ENCODE measurements around the gene RNASEH1.
"Not testable (repeated sequence)": the region's sequence is repeated elsewhere in the genome, so short reads cannot be mapped to it uniquely, and the experiment has no call there.

RNASEH1 gene

DNA sequence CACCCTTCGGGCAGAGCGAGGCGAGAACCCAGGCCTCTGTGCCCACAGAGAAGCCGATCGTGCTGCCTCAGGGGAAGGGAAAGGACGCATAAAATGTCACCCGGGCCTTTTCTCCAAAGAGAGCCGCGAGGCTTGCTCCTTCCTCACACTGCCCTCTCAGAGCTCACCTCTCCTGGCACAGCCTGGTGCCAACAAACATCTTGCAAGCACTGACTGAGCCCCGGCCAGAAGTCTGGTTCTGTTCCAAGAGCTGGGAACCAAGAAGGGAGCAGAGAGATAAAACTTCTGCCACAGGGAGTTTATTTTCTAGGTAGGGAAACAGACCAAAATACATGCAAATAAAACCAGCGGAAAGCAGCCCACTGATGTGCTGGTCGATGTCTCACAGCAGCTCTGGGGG, 25.2 kb downstream of the RNASEH1 start:
- Mint-ChIP-seq H3K4me1 (ENCODE audit: low read depth in 2 of 2) (no peaks in the 10 kb centered on the region), H3K4me3 (no peak overlapping the region), H3K27ac (no peak overlapping the region), H3K36me3 (ENCODE audit: insufficient read depth) (peaks cover 6% of the 10 kb centered on the region), H3K9me3 (no peaks in the 10 kb centered on the region), H3K27me3 (no peaks in the 10 kb centered on the region)
- no peak for DNase-seq
- no peak for ATAC-seq (replicated peaks)

- Mint-ChIP-seq H3K36me3 (ENCODE audit: insufficient read depth) (no peaks in the 10 kb centered on the region), H3K4me1 (ENCODE audit: low read depth in 2 of 2) (no peaks in the 10 kb centered on the region), H3K27me3 (no peaks in the 10 kb centered on the region), H3K9me3 (no peaks in the 10 kb centered on the region), H3K27ac (no peak overlapping the region), H3K4me3 (no peak overlapping the region)
- DNase-seq (no peak), ATAC-seq (replicated peaks) (no peak)
These were observed 28.7 kb downstream of the RNASEH1 start for GRCh38 chr2:3529316-3530025.

- Mint-ChIP-seq H3K9me3 (no peaks in the 10 kb centered on the region), H3K4me3 (no peak overlapping the region), H3K36me3 (ENCODE audit: insufficient read depth) (no peaks in the 10 kb centered on the region), H3K27me3 (no peaks in the 10 kb centered on the region), H3K4me1 (ENCODE audit: low read depth in 2 of 2) (no peaks in the 10 kb centered on the region), H3K27ac (no peak overlapping the region)
- ATAC-seq (replicated peaks): no peak
- DNase-seq: no peak
These were observed 30.0 kb downstream of the RNASEH1 start for GRCh38 chr2:3527886-3528785.

DNA sequence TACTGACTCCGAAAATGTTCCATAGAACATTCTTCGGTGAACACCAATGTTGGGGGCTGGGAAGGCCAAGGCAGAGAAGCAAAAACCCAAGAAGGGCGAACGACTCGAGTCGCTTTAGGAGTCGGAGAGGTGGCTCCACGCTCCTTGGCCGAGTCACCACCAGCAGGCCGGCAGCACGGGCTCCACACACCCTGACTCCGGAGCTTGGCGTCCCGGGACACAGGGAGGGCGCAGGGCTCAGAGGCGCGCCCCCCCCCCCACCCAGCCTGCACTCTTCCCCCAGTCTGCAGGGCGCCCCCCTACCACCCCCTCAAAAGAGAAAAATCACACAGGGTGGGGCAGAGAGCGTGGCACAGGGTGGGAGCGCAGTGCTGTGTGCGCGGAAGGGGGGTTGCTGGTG, 31.3 kb downstream of the RNASEH1 start:
- Mint-ChIP-seq H3K4me1 (ENCODE audit: low read depth in 2 of 2) (peaks cover under 1 to 1% of the 10 kb centered on the region in 2 donors), H3K36me3 (ENCODE audit: insufficient read depth) (no peaks in the 10 kb centered on the region), H3K4me3 (no peak overlapping the region), H3K27me3 (no peaks in the 10 kb centered on the region), H3K27ac (no peak overlapping the region), H3K9me3 (no peaks in the 10 kb centered on the region)
- DNase-seq (no peak), ATAC-seq (replicated peaks) (no peak)

- Mint-ChIP-seq H3K27me3 (no peaks in the 10 kb centered on the region), H3K4me1 (ENCODE audit: low read depth in 2 of 2) (peaks cover 19 to 22% of the 10 kb centered on the region in 2 donors), H3K9me3 (no peaks in the 10 kb centered on the region), H3K36me3 (ENCODE audit: insufficient read depth) (peaks cover 12% of the 10 kb centered on the region), H3K27ac (no peak overlapping the region), H3K4me3 (no peak overlapping the region)
- ATAC-seq (replicated peaks): no peak
- DNase-seq: no peak
These were observed 34.5 kb downstream of the RNASEH1 start for GRCh38 chr2:3523551-3524041.

DNA sequence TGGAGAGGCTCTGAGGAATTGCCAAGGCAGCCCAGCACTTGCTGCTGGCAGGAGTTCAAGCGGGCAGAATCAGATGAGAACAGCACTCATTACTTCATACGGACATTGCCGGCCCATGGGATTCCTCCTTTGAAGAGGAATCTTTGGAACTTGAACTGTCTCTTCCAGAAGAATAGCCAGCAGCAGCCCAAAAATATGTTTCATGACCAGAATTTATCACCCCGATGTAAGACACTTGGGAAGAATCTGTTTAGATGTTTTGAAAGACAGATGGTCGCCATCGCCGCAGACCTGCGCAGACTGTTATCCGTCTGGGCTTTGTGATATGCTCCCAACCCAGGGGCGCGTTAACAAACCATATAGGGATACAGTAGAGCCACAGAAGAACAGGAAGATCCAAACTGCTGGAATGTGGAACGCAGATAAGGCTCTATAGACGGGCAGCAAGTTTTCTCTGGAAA, 35.1 kb downstream of the RNASEH1 start:
- DNase-seq (no peak), ATAC-seq (replicated peaks) (no peak)
- Mint-ChIP-seq H3K4me3 (no peak overlapping the region), H3K9me3 (no peaks in the 10 kb centered on the region), H3K4me1 (ENCODE audit: low read depth in 2 of 2) (peaks cover 19 to 22% of the 10 kb centered on the region in 2 donors), H3K27ac (no peak overlapping the region), H3K36me3 (ENCODE audit: insufficient read depth) (peaks cover 18% of the 10 kb centered on the region), H3K27me3 (no peaks in the 10 kb centered on the region)

GRCh38 chr2:3520591-3520990, 37.5 kb downstream of the RNASEH1 start:
- Mint-ChIP-seq H3K4me1 (ENCODE audit: low read depth in 2 of 2) (peaks cover 19 to 22% of the 10 kb centered on the region in 2 donors), H3K27me3 (no peaks in the 10 kb centered on the region), H3K9me3 (no peaks in the 10 kb centered on the region), H3K27ac (peak overlapping the region in 1 of 2 donors; percentile 95), H3K4me3 (peak overlapping the region; percentile 89 to 90), H3K36me3 (ENCODE audit: insufficient read depth) (peaks cover 27% of the 10 kb centered on the region)
- ATAC-seq (replicated peaks): no peak
- no peak for DNase-seq

DNA sequence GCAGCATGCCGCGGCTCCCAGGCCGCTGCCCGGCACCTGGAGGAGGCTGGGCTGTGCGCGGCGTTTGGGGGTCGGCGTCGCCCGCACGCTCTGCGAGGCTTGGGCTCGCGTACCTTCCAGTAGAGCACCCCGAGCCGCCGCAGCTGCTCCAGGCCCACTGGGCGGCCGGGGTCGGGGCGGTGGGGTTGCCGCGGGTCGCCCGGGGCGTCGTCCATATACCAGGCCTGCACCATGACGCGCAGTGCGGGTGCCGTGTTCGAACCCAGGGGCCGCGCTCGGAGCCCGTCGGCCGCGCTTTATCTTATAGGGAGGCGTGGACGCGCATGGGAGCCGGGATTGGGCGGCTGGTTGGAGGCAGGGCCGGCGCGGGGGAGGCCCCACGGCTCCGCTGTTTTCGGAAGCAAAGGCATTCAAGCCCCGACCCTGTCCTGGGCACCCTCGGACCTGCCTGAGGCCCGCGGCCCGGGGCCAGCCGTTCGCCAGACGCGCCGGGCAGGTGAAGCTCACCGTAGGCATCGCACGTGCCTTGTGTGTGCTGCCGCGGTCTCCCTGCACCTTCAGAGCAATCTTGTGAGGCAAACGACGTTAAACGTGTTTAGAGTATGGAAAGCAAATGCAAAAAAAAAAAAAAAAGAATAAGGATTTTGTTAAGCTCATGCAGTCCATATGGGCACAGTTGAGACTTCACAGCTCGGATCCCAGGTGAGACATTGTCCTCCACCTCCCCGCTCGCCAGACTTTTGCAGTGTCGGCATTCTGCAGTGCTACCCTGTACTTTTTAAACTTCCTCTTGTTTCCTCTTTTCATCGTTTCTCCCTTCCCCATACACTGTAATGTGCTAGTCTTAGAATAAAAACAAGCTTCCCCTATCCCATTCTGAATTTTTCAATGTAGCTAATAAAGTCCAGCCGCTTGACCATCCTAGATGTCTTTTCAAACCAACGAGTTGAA, 38.6 kb downstream of the RNASEH1 start, which contains the start of gene ADI1:
ADI1 (minus strand) TSS at position 277 of the 951 bp plus-strand sequence; CDS start at position 233, 44 bp downstream.
- Mint-ChIP-seq H3K4me3 (peak within 1 kb of the TSS; percentile 89 to 90), H3K9me3 (no peaks in the 10 kb centered on the region), H3K36me3 (ENCODE audit: insufficient read depth) (peaks cover 28% of the 10 kb centered on the region), H3K27me3 (no peaks in the 10 kb centered on the region), H3K4me1 (ENCODE audit: low read depth in 2 of 2) (peaks cover 19 to 22% of the 10 kb centered on the region in 2 donors), H3K27ac (peak within 1 kb of the TSS; percentile 95 to 96)
- ATAC-seq (replicated peaks): peak; percentile 58
- DNase-seq: peak; percentile 65

- Mint-ChIP-seq H3K4me1 (ENCODE audit: low read depth in 2 of 2) (peaks cover 19 to 22% of the 10 kb centered on the region in 2 donors), H3K27me3 (no peaks in the 10 kb centered on the region), H3K36me3 (ENCODE audit: insufficient read depth) (peaks cover 31% of the 10 kb centered on the region), H3K27ac (peak overlapping the region; percentile 95 to 96), H3K4me3 (peak overlapping the region; percentile 89 to 90), H3K9me3 (no peaks in the 10 kb centered on the region)
- ATAC-seq (replicated peaks) (peak; percentile 69), DNase-seq (peak; percentile 96 to 98 (median 97))
These were observed 39.5 kb downstream of the RNASEH1 start for GRCh38 chr2:3518496-3519254.

- Mint-ChIP-seq H3K4me3 (peak overlapping the region; percentile 89 to 90), H3K27ac (peak overlapping the region; percentile 95 to 96), H3K4me1 (ENCODE audit: low read depth in 2 of 2) (peaks cover 19 to 22% of the 10 kb centered on the region in 2 donors), H3K27me3 (no peaks in the 10 kb centered on the region), H3K36me3 (ENCODE audit: insufficient read depth) (peaks cover 34% of the 10 kb centered on the region), H3K9me3 (no peaks in the 10 kb centered on the region)
- ATAC-seq (replicated peaks) (no peak), DNase-seq (no peak)
These were observed 40.1 kb downstream of the RNASEH1 start for GRCh38 chr2:3517948-3518495.

DNA sequence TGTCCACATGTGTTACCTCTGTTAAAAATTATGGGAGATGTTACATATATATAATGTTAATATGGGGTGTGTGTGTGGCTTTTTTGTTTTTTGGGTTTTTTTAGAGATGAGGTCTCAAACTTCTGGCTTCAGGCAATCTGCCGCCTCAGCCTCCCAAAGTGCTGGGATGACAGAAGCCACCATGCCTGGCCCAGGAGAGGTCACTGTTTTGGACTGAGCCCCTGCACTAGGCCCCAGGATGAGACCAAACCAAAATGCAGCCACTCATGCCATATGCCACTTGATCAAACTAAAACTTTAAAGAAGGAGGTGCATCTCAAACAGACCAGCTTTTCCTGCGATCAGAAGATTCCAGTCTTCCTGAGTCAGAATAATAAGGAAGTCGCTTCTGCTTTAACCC, 41.3 kb downstream of the RNASEH1 start:
- Mint-ChIP-seq H3K27me3 (no peaks in the 10 kb centered on the region), H3K9me3 (no peaks in the 10 kb centered on the region), H3K36me3 (ENCODE audit: insufficient read depth) (peaks cover 34% of the 10 kb centered on the region), H3K4me1 (ENCODE audit: low read depth in 2 of 2) (peaks cover 17 to 21% of the 10 kb centered on the region in 2 donors), H3K27ac (no peak overlapping the region), H3K4me3 (no peak overlapping the region)
- DNase-seq (no peak), ATAC-seq (replicated peaks) (no peak)

DNA sequence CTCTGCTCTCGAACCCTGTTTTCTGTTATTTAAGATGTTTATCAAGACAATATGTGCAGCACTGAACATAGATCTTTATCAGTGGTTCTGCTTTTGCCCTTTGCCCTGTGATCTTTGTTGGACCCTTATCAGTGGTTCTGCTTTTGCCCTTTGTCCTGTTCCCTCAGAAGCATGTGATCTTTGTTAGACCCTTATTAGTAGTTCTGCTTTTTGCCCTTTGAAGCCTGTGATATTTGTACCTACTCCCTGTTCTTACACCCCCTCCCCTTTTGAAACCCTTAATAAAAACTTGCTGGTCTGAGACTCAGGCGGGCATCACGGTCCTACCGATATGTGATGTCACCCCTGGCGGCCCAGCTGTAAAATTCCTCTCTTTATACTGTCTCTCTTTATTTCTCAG, 42.7 kb downstream of the RNASEH1 start:
- ATAC-seq (replicated peaks); H3K9me3 Mint-ChIP-seq; H3K27me3 Mint-ChIP-seq; H3K4me1 Mint-ChIP-seq (ENCODE audit: low read depth in 2 of 2); H3K4me3 Mint-ChIP-seq; DNase-seq: not testable (repeated sequence)
- peak overlapping the region in 1 of 2 donors; percentile 19 for H3K27ac Mint-ChIP-seq
- H3K36me3 Mint-ChIP-seq (ENCODE audit: insufficient read depth): peaks cover 40% of the 10 kb centered on the region

All from effector memory CD8-positive, alpha-beta T cell (primary cell).